Fibroblast of lung (primary cell): Measurements from ENCODE around the gene C7orf33.

Experiments used
- CTCF ChIP-seq, 2 donors: IDR thresholded peaks in 1 of 2; conservative IDR thresholded peaks in 1 of 2; 1 replicate in 1 of 2; 2 replicates in 1 of 2; pipeline ENCODE4 v1.5.1; 2011 to 2012; ENCODE audit warnings: low read length in 2 of 2, control low read depth in 1 of 2, inconsistent platforms in 1 of 2, low read depth in 1 of 2, mild to moderate bottlenecking in 1 of 2
- EZH2 ChIP-seq: IDR thresholded peaks from 2 replicates; pipeline ENCODE4 v1.5.1; 2012; ENCODE audit warnings: low read length, control low read depth, mild to moderate bottlenecking; ENCODE audit errors: missing control alignments

GRCh38 chr7:148637094-148637493, 46.5 kb downstream of the C7orf33 start:
- TF ChIP-seq CTCF (conservative IDR thresholded peaks at IDR 0.05 in 1 of 2, IDR thresholded peaks at IDR 0.05 in 1 of 2; ENCODE audit: low read depth in 1 of 2, low read length in 2 of 2) (no peak), EZH2 (no peak)
